NOMO-1 treated with DMSO at 0.1 percent for 48 hours (cell line): ENCODE measurements around the gene CARHSP1.
A peak's percentile ranks its signal among the peaks of the same experiment; 100 is the strongest.
"Not testable (repeated sequence)": the region's sequence is repeated elsewhere in the genome, so short reads cannot be mapped to it uniquely, and the experiment has no call there.

Source experiments
- DNase-seq: peaks from one replicate; lab custom pipeline; 2025; ENCODE audit not compliant: unreplicated experiment; lab: John Stamatoyannopoulos, UW

CARHSP1 gene

DNA sequence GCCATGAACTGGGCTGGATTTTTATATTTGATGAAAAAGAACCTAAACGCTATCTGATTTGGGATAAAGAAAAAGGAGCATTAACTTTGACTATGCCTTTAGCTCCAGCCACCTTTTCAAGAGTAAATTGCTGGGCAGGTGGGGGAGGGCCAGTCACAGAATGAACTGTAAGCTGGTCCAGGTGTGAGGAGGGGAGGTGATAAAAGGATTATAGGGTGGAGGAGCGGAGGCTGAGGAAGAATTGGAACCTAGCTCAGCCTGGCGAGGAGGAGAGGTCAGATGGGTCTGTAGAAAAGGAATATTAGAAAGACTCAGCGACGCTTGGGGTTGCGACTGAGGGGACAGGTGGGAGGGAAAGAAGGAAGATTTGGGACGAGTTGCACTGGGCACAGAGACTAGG is 32.0 kb downstream of the CARHSP1 start:
- not testable (repeated sequence) for DNase-seq

DNA sequence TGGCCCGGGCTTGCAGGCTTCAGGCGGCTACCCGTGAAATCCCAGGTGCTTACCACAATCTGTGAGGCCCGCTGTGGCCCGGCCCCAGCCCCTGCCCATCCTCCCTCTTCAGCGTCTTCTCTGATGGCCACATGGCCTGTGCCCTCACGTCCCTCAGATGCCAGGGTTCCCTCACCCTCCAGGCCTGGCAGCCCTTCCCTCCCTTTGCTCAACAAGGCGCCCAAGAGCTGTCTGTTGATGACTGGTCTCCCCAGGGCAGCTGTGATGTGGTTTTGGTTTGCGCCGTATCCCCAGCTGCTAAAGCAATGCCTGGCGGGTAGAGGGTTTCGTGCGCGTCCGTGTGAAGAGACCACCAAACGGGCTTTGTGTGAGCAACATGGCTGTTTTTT is 36.1 kb downstream of the CARHSP1 start:
- DNase-seq, result peak; percentile 28

DNA sequence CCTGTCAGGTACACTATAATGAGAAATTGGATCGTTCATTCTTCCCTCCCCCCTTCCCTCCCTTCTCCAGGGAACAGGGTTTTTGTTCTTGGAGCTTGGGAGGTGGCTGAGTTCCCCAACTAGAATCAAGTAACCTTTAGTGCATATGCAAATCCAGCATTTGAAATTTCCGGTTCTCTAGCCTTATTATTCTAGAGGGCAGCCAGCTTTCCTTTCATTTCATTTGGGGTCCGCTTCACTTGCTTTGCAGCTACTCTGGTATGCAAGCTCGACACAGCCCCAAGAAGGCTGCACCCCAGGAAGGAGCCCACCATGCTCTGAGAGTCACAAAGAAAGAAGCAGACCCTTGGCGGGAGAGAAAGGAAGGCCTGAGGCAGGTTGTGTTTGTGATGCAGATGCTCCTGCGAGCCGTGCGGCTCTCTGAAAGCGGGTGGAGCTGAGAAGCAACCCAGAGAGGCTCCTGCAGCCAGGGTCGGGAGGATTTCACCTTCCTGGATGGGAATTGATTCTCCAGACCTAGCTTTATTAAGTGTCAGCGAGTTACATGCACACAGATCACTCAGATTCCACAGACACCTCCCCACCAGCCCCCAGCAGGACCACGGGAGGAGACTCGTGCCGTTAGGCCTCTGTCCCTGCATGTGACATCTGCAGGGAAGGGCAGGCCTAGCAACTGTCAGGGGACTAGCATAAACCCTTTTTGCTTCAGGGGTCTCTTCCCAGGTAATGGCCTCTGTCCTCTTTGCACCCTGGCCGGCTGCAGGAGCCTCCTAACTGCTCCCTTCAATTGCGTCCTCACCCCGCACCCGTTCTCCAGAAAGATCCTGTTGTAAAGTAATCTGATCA is 36.7 kb downstream of the CARHSP1 start:
- DNase-seq, result no peak

DNA sequence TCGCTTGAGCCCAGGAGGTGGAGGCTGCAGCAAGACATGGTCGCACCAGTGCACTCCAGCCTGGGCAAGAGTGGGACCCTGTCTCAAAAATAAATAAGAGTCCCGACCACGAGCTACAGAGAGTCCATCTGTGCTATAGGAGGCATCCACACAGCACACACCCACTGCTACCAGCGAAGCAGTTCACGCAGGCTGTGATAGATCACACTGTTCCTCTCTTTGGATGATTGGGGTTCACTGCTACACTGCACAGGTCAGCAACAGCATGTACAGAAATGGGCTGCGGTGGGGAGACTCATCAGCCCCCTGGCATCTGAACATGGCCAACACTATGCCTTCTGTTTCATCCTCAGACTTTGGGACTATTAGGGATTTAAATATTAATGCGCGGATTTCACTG is 37.4 kb downstream of the CARHSP1 start:
- no peak for DNase-seq

DNA sequence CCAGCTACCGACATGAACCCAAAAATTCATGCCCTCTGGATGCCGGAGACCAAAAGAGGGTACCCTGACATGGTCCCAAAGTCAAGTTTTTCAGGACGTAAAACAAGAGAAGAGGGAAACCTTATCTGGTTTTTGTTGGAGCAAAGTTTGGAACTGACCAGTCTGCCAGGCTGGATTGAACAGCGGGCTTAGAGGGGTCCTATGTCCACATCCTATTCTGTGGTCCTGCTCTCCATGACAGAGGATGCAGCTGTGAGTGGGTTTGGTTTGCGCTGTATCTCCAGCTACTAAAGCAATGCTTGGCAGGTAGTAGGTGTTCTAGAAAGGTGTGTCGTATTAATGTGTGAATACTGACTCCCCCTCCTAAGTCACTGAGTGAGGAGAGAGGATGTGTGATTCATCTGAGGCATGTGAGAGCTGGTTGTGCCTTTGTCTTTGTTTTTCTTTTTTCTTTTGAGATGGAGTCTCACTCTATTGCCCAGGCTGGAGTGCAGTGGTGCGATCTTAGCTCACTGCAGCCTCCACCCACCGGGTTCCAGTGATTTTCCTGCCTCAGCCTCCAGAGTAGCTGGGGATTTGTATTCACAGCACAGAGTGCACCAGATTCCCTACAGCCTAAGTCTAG is 40.2 kb downstream of the CARHSP1 start:
- DNase-seq, result no peak

DNA sequence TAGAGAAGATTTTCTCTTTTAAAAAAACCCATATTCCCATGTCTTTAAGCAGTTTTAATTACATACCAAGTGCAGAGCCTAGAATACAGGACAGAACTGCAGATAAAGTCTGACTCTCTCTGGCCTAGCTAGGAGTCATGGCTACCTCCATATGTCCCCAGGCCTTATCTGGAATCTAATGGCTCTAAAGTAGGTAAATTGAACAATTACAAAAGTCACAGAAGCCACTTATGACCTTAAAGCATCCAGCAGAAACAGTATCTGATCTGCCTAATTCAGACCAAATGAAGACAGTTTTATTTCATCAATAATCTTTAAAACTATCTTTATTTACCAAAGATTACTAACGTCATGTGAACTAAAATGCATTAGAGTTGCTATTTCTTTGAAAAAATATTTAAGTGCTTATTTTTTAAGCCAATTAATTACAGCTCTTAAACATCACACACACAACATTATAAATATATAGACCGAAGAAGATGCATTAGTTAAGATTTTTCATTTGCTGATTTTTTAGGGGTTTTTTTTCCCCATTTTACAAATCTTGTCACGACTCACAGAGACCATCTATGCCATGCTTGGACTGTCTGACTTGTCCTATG is 42.4 kb downstream of the CARHSP1 start:
- DNase-seq, result no peak

DNA sequence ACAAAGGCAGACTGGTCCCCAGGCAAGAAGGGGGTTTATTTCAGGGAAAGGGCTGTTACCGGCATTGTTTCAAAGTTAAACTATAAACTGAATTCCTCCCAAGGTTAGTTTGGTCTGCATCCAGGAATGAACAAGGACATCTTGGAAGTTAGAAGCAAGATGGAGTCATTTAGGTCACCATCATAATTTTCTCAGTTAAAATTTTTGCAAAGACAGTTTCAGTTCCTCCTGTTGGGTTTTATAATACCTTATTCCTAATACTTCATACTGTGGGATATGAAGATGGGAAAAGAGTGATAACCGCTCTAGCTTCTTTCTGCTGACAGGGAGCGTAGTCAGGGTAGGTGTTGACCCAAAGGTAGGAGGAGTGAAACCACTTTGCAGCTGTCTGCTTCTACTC is 46.4 kb downstream of the CARHSP1 start:
- DNase-seq, result no peak

DNA sequence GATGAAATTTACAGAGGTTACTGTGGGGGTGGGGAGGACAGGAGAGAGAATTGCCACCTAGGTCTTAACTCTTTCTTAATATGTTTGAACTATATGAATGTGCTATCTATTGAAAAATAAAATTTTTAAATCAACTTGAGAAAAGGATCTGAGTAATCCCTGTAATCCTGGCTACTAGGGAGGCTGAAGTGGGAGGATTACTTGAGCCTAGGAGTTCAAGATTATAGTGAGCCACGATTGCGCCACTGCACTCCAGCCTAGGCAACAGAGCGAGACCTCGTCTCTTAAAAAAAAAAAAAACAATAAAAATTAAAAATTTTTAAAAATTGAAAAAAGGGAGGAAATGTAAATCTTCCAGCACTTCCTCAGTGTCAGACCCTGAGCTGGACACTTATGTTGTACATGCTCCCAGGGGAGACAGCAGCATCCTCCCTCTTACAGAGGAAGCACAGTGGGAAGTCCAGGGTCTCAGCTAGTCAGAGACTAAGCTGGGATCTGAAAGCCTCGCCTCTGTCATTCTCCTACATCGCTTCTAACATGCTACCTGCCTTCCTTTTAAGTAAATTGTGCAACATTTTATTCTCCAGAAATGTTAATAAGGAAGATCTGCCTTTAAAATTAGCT is 49.3 kb downstream of the CARHSP1 start:
- no peak for DNase-seq

DNA sequence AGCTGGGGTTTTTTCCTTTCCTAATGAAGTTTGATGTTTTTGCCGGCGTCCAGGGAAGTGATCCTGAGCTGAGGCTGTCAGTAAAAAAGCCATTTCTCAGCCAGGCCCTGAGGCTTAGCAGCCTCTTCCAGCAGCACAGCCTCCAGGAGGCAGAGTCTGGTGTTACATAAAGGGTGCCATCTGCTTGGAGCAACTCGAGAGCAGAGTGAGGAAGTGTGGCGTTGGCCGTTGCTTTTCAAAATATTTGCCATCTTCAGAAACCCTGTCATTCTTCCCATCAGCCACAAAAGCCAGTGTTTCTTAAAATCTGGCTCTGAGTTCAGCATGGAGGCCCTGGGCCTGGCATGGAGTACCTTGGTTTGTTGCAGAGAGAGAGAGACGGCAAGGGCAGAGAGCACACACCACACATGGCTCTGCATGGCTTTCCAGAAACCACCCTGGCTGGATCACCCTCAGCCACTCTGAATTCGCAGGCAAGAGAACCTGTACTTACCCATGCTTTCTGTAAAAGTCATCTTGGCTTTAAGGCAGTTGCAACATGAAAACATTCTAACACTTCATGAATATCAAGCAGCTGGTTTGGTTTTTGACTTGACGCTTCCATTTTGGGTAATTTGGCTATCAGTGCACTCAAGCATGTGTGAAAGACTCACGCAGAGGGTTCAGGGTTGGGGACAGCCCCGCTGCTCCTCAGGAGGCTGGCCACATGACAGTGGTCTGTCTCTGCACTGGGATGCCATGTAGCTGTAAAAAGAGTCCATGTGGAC is 50.1 kb downstream of the CARHSP1 start:
- no peak for DNase-seq

DNA sequence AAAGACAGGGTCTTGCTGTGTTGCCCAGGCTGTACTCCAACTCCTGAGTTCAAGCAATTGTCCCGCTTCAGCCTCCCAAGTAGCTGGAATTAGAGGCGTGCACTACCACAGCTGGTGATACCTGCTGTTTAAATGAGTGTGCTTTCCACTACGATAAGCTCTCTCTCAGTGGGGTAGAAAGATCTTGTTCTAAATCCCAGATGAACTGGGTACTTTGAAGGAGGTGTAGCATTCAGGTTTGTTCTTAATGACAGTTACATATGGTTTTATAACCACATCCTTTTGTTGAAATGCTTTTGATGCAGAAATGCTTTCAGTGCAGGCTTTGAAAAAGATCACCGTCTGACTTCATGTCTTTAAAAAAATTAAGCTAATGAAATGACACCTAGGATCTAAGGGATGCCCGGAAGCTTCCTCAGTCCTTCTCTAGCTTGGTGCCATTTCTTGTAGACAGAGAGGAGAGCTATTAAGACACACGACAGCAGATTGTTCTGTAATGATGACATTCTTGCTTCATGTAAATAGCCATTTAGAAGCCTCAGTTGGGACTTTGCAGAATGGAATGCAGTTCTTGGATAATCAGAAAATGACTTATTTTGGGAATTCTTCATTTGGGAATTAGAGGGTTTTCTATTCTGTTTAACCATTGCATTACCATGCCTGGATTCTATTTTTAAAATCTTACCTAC is 51.7 kb downstream of the CARHSP1 start:
- DNase-seq, result no peak

DNA sequence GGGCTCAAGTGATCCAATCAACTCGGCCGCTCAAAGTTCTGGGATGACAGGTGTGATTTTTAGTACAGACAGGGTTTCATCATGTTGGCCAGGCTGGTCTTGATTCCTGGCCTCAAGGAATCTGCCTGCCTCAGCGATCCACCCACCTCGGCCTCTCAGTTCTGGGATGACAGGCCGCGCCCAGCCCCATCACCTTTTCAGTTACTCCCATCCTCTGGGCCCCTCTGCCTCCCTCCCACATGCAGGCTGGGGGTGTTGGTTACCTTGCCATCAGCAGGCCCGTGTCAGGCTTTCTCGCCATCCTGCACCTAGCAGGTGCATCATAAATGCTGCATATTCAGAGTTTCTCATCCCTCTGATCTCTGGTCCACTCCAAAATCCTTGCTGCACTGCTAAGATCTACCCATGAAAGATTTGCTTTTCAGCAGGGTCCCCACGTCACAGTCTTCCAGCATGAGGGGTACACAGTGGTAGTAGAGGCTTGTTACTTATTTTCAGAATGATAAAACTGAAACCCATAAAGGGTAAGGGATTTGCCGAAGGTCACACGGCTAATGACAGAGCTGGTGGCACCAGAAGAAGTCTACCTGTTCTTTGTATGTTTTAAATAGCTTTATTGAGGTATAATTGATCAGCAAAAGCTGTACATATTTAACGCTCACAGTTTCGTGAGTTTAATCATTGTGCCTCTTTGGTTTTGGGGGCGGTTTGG is 54.6 kb downstream of the CARHSP1 start:
- DNase-seq, result no peak

DNA sequence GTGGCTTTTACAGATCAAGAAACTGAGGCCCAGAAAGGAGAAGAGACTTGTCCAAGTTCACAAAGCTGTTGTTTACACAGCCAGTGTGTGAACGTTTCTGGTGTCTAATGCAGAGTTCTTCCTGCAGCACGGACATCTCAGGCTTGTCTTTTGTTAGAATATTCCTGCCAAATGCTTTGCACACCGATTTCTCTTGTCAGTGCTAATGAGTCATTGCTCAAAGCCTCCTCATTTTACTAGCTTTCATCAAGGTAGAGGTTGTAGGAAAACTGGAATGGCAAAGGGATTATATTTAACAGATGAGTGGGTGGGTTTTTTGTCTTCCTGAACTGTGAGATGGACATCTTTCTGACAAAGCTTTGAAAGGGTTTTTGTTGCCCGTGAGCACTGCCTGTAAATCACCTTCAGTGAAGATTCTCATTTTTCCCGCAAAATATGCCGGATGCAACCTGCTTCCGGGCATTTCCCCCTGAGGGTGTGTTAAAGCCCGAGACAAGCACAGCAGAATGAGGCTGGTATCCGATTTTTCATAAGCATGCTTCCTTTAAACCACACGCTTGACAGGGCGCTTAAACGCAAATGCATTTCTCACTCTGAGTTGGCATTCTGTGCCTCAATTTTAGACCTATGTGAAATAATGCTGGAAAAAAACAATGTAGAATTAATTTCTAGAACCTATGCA is 56.5 kb downstream of the CARHSP1 start:
- DNase-seq, result no peak

DNA sequence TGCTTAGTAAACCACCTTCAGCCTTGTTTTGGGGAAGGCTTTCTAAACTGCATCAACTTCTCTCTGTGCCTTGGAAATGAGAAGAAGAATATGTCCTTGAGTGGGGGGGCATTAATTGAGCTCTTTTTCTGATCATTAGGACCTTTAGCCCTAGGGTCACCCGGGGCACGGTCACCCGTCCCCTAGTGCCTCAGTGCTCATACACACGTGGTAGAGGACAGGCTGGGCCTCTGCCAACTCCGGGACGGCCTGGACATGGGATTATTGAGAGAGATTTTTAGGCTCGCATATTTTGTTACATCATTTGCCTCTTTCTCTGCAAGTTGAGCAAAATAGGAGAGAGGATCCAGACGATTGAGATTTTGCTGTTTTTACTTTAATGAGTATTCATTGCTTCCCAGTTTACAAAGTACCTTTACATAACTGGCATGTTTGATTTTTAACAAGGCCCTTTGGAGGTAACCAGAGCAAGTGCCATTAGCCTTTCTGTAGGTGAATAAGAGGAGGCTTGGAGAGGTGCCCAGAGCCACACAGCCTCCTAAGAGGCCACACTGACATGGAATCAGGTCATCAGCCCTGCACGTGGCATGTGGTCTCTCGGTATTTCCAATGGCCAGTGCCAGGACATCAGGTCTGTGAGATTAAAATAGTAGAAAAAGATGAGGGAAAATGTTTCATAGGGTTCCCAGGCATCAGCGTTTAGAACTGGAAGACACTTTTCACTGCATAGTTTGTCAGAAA is 60.0 kb downstream of the CARHSP1 start:
- DNase-seq, result no peak

DNA sequence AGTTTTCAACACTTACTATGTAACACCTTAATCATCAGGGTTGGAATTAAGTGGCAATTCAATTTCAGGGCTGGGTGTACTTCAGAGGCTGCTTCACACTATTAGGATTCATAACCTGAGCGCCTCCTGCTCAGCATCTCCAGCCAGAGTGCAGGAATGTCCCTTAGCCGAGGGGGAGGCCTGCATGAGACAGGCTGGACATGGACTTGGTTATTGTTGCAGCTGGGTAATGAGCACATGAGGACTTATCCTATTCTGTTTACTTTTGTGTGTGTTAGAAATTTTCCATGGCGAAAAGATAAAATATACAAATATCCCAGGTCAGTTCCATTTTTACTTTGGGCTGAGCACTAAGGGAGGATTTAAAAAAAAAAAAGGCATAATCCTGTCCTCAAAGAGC is 60.8 kb downstream of the CARHSP1 start:
- DNase-seq, result no peak

DNA sequence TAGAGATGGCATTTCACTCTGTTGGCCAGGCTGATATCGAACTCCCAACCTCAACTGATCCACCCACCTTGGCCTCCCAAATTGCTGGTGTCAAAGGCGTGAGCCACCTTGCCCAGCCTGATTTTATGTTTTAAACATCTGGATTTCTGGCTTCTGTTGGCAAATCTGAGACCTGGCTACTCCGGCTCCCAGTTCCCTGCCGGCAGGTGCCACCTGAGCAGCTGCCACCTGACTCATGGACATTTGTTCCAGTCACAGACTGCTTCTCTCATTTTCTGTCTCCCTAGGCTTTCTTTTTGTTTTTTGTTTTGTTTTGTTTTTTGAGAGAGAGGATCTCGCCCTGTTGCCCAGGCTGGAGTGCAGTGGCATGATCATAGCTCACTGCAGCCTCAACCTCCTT is 61.6 kb downstream of the CARHSP1 start:
- no peak for DNase-seq

DNA sequence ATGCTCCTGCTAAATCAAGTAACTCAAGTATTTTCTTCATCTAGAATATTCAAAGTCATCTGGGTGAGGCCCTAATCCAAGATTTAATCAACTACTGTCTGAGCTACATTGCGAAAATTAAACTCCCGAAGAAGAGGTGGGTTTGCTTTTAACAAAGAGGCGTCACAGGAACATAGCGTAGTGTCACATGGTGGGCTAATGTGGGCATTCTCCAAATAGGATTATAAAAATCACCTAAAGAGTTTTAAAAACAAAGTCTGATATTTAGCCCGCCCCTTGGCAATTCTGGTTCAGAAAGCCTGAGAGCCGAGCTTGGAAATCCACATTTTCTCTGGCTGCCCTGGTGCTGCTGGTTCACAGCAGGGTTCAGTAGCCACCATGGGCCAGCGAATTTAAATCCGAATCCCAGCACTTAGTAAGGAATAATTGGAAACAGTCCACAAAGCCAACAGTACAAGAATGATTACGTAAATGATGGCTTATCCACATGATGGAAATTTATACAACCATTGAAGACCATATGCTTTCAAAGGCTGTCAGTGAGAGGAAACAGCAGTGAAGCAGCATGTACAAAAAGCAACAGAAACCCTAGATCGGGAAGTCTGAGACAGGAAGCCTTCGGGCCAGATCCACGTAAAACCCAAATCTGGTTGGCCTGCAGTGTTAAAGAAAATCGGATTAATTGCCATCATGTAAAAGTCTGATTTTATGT is 62.4 kb downstream of the CARHSP1 start:
- DNase-seq, result no peak

DNA sequence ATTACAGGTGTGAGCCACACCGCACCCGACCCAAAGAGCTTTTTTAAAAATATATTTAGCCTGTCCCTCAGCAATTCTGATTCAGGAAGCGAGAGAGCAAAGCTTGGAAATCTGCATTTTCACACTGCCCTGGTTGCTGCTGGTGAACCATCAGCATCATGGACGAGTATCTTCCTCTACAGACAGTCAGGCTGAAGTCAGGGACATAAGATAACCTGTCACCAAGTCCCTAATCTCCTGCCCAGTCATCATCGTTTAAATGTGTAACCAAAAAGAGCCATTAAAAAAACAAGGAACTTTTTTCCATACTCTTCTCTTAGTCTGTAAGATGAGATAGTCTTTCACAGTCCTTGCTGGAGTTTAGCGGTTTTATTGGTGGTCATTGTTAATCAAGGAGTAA is 64.5 kb downstream of the CARHSP1 start:
- DNase-seq, result no peak

DNA sequence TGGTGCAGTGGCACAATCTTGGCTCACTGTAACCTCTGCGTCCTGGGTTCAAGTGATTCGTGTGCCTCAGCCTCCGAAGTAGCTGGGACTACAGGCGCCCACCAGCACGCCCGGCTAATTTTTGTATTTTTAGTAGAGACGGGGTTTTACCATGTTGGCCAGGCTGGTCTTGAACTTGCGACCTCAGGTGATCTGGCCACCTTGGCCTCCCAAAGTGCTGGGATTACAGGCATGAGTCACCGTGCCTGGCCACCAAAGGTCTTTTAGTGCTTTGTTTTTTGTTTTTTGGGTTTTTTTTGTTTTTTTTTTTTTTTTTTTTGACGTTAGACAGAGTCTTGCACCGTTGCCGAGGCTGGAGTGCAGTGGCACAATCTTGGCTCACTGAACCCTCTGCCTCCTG is 65.1 kb downstream of the CARHSP1 start:
- DNase-seq, result not testable (repeated sequence)
